KOPT-K1 (cell line): ENCODE results near the gene PLCB1.

ENCODE experiments used
- H3K27ac ChIP-seq: fragments of 200-600 bp; sonication (generic); 2 replicates; pipeline ENCODE4 v1.5.1; 2016; ENCODE audit warnings: antibody characterized with exemption, mild to moderate bottlenecking, low read depth, low read length; ENCODE audit not compliant: poor library complexity, severe bottlenecking
- H3K36me3 ChIP-seq: fragments of 200-600 bp; sonication (generic); 2 replicates; pipeline ENCODE4 v1.5.1; 2017; ENCODE audit warnings: antibody characterized with exemption, mild to moderate bottlenecking, low read length, moderate library complexity; ENCODE audit not compliant: insufficient read depth
- H3K9me3 ChIP-seq: fragments of 200-600 bp; sonication (generic); 2 replicates; pipeline ENCODE4 v1.5.1; 2017; ENCODE audit warnings: antibody characterized with exemption, low read length, mild to moderate bottlenecking; ENCODE audit not compliant: insufficient read depth, poor library complexity, severe bottlenecking

PLCB1 gene

GRCh38 chr20:8352486-8352885, 220.4 kb downstream of the PLCB1 start:
- H3K36me3 ChIP-seq: no peaks in the 10 kb centered on the region
- no peaks in the 10 kb centered on the region for H3K9me3 ChIP-seq
- H3K27ac ChIP-seq: no peak overlapping the region

DNA sequence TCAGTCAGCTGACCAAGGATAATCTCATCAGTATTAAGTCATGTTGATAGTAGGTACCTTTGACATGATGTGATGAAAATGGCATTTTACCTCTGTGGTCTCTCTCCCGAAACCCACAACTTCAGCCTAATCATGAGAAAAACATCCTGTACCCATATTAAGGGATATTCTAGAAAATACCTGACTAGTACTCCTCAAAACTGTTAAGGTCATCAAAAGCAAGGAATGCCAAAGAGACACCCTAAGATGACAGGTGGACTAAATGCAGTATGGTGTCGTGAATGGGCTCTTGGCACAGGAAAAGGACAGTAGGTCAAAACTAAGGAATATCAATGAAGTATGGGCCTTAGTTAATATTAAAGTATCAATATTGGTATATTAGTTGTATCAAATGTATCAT, 221.4 kb downstream of the PLCB1 start:
- H3K27ac ChIP-seq: no peak overlapping the region
- H3K36me3 ChIP-seq: no peaks in the 10 kb centered on the region
- no peaks in the 10 kb centered on the region for H3K9me3 ChIP-seq

GRCh38 chr20:8355453-8355852, 223.4 kb downstream of the PLCB1 start:
- Histone ChIP-seq H3K36me3 (no peaks in the 10 kb centered on the region), H3K27ac (no peak overlapping the region), H3K9me3 (no peaks in the 10 kb centered on the region)

DNA sequence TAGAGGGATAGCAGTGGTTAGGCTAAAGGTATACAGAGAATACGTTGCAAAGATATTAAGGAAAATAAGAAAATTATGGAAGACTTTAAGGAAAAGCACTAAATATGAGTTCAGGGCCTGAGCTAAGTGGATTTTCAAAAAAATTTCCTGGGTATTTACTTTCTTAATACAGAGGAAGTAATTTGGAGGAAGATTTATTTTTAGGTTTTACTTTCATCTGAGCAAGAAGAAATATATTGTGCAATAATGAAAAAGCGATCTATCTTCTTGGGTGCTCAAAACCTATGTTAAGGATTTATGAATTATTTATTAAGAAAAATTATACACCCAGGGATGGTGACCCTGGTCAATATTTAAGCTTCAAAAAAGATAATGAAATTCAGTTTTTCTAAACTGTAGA, 224.7 kb downstream of the PLCB1 start:
- Histone ChIP-seq H3K36me3 (no peaks in the 10 kb centered on the region), H3K27ac (no peak overlapping the region), H3K9me3 (no peaks in the 10 kb centered on the region)

- Histone ChIP-seq H3K9me3 (no peaks in the 10 kb centered on the region), H3K36me3 (no peaks in the 10 kb centered on the region), H3K27ac (no peak overlapping the region)
Measured at GRCh38 chr20:8357703-8358102, 225.6 kb downstream of the PLCB1 start.

- Histone ChIP-seq H3K27ac (no peak overlapping the region), H3K36me3 (no peaks in the 10 kb centered on the region), H3K9me3 (no peaks in the 10 kb centered on the region)
Measured at GRCh38 chr20:8360035-8360434, 228.0 kb downstream of the PLCB1 start.

DNA sequence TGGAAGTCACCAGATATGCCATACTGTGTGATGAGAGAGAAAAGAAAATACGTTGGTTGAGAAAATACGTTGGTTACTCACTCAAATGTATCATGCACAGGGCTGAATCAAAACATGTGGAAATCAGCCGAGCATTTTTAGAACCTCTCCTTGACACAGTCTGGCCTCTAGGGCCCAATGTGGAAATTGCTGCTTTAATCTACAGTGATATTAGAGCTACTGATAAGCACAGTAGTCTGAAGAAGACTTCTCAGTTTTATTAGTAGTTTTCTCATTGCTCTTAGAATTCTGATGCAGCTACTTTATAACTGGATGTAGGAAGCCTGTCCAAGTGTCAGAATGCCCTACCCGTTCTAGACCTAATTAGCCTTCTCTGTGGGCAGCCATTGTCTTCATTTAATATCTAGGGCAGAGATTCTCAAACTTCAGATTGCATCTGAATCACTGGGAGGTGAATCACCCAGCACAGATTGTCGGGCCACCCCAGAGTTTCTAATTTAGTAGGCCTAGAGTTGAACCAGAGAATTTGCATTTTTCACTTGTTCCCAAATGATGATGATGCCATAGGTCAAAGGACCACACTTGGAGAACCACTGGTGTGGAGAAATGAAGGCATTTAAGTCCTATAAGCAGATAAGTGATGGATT, 229.1 kb downstream of the PLCB1 start:
- Histone ChIP-seq H3K36me3 (no peaks in the 10 kb centered on the region), H3K27ac (no peak overlapping the region), H3K9me3 (no peaks in the 10 kb centered on the region)

- H3K9me3 ChIP-seq: no peaks in the 10 kb centered on the region
- no peaks in the 10 kb centered on the region for H3K36me3 ChIP-seq
- no peak overlapping the region for H3K27ac ChIP-seq
Measured at GRCh38 chr20:8361779-8362178, 229.7 kb downstream of the PLCB1 start.

DNA sequence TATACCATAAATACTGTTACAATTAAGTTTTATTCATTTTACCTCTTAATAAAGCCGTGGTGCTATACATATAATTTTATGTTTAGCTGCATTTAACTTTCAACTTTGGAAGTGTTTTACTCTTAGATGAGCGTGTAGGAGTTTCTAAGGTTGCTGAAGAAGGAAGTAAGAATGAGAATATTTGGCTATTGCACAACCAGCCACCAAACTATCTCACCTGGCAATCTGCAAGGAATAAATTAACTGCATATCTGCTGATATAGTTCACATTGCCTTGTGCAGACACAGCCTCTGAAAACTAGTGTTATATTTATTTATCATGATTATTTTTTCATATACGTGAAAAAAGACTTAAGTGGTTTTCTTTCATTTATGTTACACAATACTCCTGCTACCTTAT, 230.4 kb downstream of the PLCB1 start:
- H3K36me3 ChIP-seq: no peaks in the 10 kb centered on the region
- H3K9me3 ChIP-seq: no peaks in the 10 kb centered on the region
- no peak overlapping the region for H3K27ac ChIP-seq

DNA sequence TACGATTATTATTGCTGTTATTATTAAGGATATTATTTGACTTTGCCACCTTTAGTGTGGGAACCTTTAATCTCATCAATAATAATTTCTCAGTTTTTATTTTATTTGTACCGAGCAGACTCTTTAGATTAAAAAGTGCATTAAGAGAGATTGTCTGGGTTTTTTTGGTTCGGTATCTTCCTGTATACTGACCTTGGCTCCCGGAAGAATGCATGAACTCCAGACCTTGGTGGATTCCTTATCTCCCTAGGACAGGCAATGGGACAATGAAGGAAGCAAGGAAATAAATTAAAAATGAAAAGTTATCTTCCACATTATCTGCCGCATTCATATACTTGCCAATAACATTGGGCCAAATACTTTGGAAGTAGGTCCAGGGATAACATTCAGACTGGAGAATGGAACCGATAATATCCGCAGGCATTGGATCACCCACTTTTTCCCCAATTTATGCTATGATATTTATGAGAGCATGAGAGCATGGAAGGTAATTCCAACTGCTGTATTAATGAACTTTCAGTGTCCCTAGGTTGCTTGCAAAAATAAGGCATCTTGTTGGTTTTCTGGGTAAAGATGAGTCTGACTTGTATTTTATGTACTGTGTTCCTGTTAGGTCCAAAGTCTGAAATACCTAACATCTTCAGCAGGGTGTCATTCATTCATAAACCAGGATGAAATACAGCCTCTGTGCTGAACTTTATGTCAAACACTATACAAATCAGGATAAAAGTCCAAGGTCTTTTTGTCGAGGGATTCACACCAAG, 232.1 kb downstream of the PLCB1 start:
- Histone ChIP-seq H3K9me3 (no peaks in the 10 kb centered on the region), H3K27ac (no peak overlapping the region), H3K36me3 (no peaks in the 10 kb centered on the region)

GRCh38 chr20:8364734-8365078, 232.6 kb downstream of the PLCB1 start:
- no peak overlapping the region for H3K27ac ChIP-seq
- H3K9me3 ChIP-seq: no peaks in the 10 kb centered on the region
- H3K36me3 ChIP-seq: no peaks in the 10 kb centered on the region

GRCh38 chr20:8365634-8366033, 233.6 kb downstream of the PLCB1 start:
- no peaks in the 10 kb centered on the region for H3K36me3 ChIP-seq
- H3K9me3 ChIP-seq: no peaks in the 10 kb centered on the region
- H3K27ac ChIP-seq: no peak overlapping the region

DNA sequence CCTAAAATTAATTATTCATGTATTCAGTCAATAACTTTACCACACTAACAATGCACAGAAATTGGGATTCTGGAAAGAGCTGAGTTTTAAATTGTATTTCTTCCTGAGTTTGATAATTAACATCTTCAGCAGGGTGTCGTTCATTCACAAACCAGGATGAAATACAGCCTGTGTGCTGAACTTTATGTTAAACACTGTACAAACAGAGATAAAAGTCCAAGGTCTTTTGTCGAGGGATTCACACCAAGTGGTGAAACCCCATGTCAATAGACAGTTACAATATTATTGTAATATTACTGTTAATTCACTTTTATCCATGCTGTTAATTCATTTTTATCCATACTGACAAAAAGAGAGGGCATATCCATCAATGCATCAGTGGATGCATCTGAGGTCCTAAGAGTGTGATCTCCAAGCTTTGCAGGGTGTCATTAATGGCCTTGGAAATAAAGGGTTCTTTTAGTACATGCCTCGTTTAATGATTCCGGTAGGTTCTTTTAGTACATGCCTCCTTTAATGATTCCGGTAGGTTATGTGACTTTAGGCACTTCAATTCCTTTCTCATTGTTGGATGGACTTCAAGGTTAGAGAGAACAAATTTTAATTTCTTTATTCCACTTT, 234.3 kb downstream of the PLCB1 start:
- no peak overlapping the region for H3K27ac ChIP-seq
- no peaks in the 10 kb centered on the region for H3K9me3 ChIP-seq
- no peaks in the 10 kb centered on the region for H3K36me3 ChIP-seq

GRCh38 chr20:8367689-8368088, 235.6 kb downstream of the PLCB1 start:
- Histone ChIP-seq H3K36me3 (no peaks in the 10 kb centered on the region), H3K9me3 (no peaks in the 10 kb centered on the region), H3K27ac (no peak overlapping the region)

DNA sequence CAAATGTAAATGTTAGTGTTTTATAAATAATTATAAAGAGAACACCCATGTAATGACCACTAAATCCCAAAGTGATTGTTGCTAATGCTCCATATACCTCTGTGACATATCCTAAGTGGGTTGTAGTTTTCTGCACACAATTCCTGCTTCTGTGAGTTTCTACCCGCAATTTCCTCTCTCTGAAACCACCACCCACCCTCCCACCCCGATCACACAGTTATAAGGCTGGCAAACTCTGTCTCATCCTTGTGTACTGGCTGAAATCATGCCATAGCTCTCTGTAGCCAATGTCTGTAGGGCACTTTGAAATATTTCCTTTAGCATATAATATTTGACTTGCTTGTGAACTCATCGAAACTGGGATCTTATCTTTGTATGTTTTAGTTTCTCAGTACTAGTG, 236.6 kb downstream of the PLCB1 start:
- no peaks in the 10 kb centered on the region for H3K9me3 ChIP-seq
- no peak overlapping the region for H3K27ac ChIP-seq
- H3K36me3 ChIP-seq: no peaks in the 10 kb centered on the region

- Histone ChIP-seq H3K9me3 (no peaks in the 10 kb centered on the region), H3K27ac (no peak overlapping the region), H3K36me3 (no peaks in the 10 kb centered on the region)
Measured at GRCh38 chr20:8369311-8369710, 237.2 kb downstream of the PLCB1 start.
